A172 (cell line): ENCODE results near the gene PHAF1. TPM values are rescaled to one million over a fixed set of nuclear protein-coding genes. Genes with fewer than 3 reads are reported as not detected.

ENCODE experiments used
- DNase-seq: peaks from one replicate; pipeline ENCODE4 v3.0.0-alpha.2; 2015; ENCODE audit warnings: low spot score
- total RNA-seq: library from RNA; depleted of rRNA; stranded (reverse); fragments of >200 nt; shearing (Covaris generic); gene quantifications from 2 replicates; pipeline ENCODE4 v1.2.3, GENCODE V29; 2014

Gene PHAF1
- total RNA-seq, 1 experiment from 2014 or later, result 26.4 TPM

GRCh38 chr16:67163164-67163998 lies 53.6 kb downstream of the PHAF1 start:
- DNase-seq, result no peak

GRCh38 chr16:67163999-67164558 lies 54.3 kb downstream of the PHAF1 start:
- no peak for DNase-seq

GRCh38 chr16:67164599-67165061 lies 54.9 kb downstream of the PHAF1 start, which contains the start of gene HSF4:
TSS of gene HSF4 (plus strand) at chr16:67164745. CDS start at chr16:67164812, 67 bp downstream.
- no peak for DNase-seq

GRCh38 chr16:67165121-67166078 lies 55.7 kb downstream of the PHAF1 start:
- no peak for DNase-seq

GRCh38 chr16:67166110-67166547 lies 56.4 kb downstream of the PHAF1 start:
- DNase-seq, result no peak

- DNase-seq, result no peak
Observed at GRCh38 chr16:67166598-67167168, 56.9 kb downstream of the PHAF1 start.

- DNase-seq, result no peak
Observed at GRCh38 chr16:67167588-67167987, 57.8 kb downstream of the PHAF1 start.

GRCh38 chr16:67169011-67169451 lies 59.3 kb downstream of the PHAF1 start:
- no peak for DNase-seq

GRCh38 chr16:67169642-67170167 lies 60.0 kb downstream of the PHAF1 start:
- DNase-seq, result no peak

- DNase-seq, result peak; percentile 87
Observed at GRCh38 chr16:67170168-67170948, 60.6 kb downstream of the PHAF1 start, which contains the start of gene NOL3. TSS of gene NOL3 (plus strand) at chr16:67170538.

GRCh38 chr16:67170949-67171649 lies 61.4 kb downstream of the PHAF1 start:
- DNase-seq, result no peak

GRCh38 chr16:67173323-67173722 lies 63.6 kb downstream of the PHAF1 start:
- no peak for DNase-seq

- DNase-seq, result peak; percentile 47
Observed at GRCh38 chr16:67173808-67174705, 64.3 kb downstream of the PHAF1 start.

- DNase-seq, result no peak
Observed at GRCh38 chr16:67174706-67175231, 65.0 kb downstream of the PHAF1 start.

GRCh38 chr16:67176662-67177061 lies 66.9 kb downstream of the PHAF1 start:
- DNase-seq, result no peak

GRCh38 chr16:67177743-67178699 lies 68.3 kb downstream of the PHAF1 start:
- no peak for DNase-seq

- DNase-seq, result no peak
Observed at GRCh38 chr16:67179421-67180080, 69.8 kb downstream of the PHAF1 start.
